M059J (cell line): ENCODE data around the gene CCNY. TPM values are rescaled to one million over a fixed set of nuclear protein-coding genes. Genes with fewer than 3 reads are reported as not detected.
A peak's percentile ranks its signal among the peaks of the same experiment; 100 is the strongest.

Source experiments
- DNase-seq: peaks from one replicate; pipeline ENCODE4 v3.0.0-alpha.2; 2012; ENCODE audit warnings: low read depth
- total RNA-seq: library from RNA; depleted of rRNA; stranded (reverse); fragments of >200 nt; shearing (Covaris generic); gene quantifications from 2 replicates; pipeline ENCODE4 v1.2.3, GENCODE V29; 2014

Gene CCNY
- total RNA-seq, 1 experiment from 2014 or later = 20.8 TPM

DNA sequence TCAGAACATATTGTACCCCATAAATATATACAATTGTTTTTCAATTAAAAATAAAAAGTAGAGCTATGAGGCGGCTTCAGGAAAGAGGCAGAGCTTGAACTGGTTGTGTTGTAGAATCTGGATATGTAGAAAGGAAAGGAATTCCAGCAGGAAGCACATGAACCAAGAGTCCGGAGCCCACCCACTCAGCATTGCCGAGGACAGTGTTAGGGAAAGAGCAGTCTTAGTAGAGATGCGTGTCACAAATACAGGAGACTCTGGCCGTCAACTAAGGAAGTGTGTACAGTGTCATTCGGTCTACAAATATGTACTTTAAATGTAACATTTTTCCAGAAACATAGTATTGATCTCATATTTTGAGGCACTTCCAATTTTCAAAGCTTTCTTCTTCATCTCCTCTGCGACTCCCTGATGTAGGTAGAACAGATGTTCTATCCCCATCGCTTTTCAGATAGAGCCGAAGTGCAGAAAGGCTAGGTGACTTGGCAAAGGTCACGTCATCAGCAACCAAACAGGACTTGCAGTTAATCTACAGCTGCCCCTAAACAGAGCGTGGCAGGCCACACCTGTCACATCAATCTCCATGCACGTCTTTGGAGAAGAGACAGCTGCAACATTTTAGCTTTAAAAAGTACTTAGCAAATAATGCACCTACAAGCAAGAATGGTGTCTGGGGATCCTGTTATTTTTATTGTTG lies 243.6 kb downstream of the CCNY start:
- DNase-seq = no peak

DNA sequence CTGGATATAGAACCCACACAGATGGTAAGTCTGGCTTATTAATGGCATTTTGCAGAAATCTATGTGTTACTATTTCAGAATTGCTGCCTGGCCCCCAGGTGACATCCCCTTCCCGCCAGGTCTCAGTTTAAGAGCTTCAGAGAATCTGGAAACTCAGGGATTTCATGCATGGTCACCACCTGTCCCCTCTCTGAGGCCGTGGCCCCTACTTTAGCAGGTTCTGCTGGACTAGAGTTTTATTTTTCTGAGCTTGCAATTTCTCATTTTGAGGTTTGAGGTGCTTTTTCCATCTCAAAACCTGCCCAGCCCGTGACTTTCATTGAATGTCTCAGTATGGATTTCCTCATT lies 244.1 kb downstream of the CCNY start:
- no peak for DNase-seq

DNA sequence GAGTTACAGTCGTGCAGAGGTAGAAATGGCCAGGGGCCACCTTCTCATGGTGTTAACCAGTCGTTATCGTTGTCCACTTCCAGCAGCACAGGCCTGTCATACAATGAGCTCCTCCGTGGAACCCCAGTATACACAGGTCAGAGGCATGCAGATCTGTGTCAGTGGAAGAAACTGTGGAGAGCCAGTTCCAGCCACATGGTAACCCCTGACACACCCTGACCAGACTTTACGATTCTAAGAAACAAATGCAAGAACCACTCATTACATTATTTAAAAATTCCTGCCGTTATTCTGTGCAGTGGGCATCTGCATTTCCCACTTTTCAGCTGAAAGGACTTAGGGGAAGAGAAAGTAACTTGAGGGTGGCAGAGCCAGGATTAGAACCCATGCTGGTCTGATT lies 245.3 kb downstream of the CCNY start:
- no peak for DNase-seq

DNA sequence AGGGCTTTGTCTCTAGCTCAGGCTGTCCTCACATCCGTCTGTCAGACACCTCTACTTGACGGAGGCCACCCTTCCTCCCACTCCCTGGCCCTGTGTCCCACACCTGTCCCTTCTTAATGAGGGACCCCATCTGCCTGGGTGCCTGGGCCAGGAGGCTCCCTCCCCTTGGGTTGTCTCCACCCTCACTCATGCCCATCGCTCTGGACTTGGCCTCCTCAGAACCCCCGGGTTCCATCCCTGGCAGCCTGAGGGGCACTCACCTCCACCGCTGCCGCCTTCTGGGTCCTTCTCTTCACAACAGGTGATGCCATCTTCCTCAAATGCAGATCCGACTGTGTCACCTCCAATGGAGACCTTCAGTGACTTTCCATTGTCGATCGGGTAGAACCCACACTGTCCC lies 248.6 kb downstream of the CCNY start:
- no peak for DNase-seq

DNA sequence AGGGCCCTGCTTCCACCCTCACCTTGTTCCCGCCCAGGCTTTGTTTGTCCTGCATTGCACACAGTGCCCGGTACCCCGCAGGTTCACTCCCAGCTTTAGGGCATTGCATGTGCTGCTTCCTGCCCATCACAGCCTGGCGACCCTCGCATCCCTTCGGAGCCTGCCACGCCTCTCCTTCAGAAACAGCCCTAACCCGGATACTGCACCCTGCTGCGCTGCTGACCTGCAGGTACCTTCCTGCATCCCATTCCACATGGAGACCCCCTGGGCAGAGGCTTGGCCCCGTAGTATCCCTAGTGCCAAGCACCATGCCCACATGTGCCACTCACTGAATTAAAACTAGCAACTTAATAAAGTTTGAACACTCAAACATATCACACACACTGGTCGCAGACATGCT lies 249.0 kb downstream of the CCNY start:
- DNase-seq = no peak

DNA sequence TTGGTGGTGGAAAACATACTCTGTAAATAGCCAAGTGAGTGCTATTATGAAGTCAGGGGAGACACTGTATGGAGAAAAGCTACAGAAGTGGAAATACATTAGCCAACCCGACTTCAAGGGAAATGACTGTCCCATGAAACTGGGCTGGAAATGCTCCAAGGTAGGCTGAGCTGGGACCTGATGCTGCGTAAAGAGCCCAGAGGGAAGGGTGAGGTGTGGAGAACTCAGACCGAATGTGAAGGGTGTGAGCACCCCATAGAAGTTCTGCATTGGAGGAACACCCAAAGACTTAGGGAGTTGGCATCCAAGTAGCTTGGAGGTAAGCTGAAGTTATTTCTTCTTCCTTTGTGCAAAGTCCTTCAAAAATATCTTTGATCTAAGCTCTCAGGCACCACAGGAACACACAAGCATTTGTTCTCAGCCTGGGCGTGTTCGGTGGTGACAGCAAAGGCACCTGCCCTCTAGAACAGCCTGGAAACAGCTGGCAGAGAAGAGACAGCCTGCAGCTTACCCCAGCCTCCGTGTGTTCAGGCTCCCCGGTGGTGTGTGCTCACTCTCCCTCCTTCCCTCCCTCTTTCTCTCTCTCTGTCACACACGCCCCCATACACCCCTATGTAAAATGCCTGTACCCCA lies 249.7 kb downstream of the CCNY start:
- no peak for DNase-seq

DNA sequence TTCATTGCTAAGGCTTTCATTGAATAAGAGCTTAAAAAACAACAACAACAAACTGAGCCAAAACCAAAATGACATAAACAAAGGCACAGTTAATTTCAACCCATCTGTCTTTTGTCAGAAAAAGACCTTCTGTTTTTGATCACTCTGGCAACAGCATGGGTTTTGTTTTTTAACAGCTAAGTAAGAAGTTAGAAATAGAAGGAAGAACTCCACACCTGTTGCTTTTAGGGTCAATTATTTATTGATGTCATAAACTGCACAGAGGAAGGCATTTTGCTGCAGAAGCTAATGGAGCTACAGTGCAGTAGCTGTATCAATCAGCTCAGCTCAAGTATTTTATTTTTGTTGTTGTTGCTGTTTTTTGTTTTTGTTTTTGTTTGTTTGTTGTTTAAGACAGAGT lies 252.5 kb downstream of the CCNY start:
- no peak for DNase-seq

DNA sequence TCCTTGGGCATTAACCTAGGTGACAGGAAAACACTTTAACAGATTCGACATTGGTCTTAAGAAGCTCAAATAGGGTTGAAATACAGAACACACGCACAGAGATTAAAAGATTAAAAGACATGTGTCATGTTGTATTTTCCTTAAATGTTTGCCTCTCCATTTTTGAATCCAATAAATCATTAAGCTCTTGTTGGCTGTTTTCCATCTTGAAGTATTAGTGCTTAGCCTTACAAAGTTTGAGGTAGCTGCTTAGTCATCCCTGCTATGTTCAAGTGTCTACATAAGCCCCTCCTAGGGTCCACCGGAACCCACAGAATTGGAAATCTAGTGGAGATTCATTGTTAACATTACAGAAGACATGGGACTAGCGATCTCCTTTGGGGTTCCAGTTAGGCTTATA lies 256.1 kb downstream of the CCNY start:
- DNase-seq = no peak

DNA sequence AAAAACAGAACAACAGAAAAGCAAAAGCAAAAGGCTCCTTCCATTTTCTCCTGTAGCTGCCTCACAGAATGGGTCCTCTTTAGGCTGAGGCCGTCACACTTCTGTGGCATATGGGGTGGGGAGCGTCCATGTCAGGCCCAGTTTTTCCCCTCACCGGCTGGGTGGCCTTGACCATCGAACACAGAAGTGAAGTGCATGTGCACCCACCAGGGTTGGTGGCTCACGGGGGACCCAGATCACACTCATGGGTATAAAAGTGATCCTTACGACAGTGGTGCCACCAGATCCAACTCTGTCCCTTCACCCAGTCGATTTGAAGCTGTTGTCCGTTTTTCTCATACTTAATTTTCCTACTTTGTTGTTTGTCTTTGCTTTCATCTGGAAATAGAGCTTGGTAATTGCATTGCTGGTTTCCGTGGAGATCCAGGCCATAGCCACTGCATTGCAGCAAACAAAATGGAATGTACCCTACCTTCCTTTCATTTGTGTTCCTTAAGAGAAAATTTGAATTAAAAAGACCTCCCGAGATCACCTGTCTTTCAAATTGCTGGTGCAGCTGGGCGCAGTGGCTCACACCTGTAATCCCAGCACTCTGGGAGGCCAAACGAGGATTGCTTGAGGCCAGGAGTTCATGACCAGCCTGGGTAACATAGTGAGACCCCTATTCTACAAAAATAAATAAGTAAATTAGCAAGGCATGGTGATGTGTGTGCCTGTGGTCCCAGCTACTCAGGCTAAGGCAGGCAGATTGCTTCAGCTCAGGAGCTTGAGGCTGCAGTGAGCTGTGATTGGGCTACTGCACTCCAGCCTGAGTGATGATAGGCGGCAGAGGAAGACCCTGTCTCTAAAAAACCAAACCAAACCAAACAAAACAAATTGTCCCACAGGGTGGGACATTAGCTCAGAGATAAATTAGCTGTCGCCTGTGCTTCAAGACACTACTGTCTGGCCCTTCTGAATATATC lies 258.1 kb downstream of the CCNY start:
- no peak for DNase-seq

DNA sequence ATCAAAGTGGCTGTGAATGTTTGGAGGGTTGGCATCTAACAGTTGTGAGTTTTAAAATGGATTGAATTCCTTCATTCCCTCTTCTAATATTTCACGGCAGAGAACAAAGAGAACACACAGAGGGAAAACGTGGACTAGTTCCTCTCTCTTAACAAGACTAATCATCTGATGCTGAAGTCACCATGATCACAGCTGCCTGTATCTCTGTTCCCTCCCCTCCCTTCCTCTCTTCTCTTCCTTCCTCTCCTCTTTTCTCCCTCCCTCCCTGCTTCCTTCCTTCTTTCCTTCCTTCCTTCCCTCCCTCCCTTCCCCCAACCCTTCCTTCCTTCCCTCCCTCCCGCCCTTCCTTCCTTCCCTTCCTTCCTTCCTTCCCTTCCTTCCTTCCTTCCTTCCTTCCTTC lies 258.8 kb downstream of the CCNY start:
- DNase-seq = no peak

DNA sequence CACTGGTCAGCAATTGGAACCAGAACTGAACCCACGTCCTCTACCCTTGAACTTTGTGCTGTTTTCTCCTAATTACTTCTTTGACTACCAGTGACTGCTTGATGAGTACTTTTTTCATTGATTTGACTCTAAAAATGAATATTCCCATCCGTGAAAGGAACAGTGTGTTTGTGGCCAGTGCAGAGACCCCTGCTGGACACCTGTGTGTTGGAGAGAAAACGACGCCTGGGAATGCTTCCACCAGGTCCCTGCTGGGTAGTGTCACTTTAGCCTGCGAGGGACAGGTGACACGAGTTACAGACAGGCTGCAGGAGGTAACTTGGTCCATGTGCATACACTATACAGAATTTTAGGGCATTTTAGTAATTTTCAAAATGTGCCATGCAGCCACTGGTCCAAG lies 262.1 kb downstream of the CCNY start:
- DNase-seq = no peak

DNA sequence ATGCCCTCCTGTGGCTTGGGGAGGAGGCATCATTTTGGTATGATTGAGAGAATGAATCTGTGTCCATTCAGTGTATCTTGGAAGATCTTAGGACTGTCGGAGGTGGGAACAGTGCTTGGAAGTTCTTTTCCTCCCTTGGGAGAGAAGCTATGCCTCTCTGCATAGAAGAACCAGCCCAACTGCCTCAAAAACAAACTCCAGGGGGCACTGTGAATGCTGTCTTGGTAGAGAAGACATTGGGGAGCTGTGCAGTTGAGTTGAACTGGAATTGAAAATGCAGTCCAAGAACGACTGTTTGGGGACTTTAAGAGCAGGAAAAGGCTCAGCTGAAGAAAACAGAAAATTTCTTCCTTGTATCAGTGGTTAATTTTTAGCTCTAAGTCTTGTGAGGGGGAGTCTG lies 263.9 kb downstream of the CCNY start:
- DNase-seq = no peak

DNA sequence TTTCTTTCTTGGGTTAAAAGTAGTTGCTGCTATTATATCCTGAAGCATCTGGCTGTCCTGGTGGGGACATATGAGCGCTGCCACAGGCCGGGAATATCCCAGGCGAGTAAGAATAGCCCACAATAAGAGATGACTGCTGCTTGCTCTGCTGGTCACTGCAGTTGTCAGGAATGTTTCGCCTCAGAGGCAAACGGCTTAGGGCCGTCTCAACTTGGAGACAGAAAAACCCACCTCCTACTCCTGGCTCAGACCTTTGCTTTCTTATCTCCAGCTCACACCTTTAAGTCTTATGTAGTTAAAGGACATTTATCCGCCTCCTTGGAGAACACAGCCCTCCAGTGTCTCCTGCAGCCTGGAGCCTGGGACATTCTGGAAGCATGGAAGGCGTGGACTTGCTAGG lies 268.9 kb downstream of the CCNY start, which contains the start of gene GJD4:
Gene GJD4 (plus strand): TSS at position 151 of the 400 bp plus-strand sequence. CDS start 227 bp downstream, at position 378.
- DNase-seq = no peak

DNA sequence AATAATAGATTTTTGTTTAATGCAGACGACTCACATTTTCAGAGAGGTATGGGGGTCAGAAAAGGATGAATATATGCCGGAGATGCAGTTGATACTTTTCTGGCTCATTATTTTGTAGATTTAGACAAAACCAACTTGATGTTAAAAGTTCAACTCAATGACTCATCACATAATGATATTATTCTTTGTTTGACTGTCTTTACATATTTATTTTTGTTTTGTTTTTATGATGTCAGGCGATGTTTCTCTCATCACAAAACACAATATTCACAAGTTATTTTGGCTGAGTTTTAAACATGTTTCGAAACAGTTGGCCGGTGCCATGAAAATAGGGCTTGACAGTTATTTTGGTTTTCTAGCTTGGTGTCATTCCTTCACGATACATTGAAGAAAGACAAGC lies 270.1 kb downstream of the CCNY start:
- DNase-seq = peak; percentile 24

DNA sequence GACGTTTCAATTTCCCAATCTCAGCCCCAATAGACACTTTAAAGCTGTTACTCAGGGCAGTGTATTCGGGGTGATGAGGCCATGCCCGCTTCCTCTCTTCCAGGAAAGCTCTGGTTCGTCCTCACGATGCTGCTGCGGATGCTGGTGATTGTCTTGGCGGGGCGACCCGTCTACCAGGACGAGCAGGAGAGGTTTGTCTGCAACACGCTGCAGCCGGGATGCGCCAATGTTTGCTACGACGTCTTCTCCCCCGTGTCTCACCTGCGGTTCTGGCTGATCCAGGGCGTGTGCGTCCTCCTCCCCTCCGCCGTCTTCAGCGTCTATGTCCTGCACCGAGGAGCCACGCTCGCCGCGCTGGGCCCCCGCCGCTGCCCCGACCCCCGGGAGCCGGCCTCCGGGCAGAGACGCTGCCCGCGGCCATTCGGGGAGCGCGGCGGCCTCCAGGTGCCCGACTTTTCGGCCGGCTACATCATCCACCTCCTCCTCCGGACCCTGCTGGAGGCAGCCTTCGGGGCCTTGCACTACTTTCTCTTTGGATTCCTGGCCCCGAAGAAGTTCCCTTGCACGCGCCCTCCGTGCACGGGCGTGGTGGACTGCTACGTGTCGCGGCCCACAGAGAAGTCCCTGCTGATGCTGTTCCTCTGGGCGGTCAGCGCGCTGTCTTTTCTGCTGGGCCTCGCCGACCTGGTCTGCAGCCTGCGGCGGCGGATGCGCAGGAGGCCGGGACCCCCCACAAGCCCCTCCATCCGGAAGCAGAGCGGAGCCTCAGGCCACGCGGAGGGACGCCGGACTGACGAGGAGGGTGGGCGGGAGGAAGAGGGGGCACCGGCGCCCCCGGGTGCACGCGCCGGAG lies 271.4 kb downstream of the CCNY start:
- DNase-seq = no peak

DNA sequence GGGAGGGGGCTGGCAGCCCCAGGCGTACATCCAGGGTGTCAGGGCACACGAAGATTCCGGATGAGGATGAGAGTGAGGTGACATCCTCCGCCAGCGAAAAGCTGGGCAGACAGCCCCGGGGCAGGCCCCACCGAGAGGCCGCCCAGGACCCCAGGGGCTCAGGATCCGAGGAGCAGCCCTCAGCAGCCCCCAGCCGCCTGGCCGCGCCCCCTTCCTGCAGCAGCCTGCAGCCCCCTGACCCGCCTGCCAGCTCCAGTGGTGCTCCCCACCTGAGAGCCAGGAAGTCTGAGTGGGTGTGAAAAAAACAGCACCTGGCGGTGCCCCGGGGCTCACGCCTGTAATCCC lies 272.0 kb downstream of the CCNY start:
- DNase-seq = no peak

DNA sequence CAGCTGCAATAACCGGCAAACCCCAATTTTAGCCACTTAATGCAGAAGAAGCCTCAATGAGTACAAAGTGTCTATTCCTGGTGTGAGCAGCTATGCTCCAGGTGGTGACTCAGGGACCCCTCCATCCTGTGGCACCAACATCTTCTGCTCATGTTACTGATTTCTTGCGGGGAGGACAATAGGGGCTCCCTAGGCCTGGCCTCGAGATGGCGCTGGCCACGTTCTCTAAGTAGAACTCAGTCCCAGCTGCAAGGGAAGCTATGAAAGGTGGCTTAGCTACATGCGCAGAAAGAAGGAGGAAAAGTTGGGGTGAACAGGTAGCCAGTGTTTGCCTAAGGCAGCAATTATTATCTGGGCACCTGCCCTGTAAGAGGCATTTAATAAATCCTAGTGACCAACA lies 275.4 kb downstream of the CCNY start:
- DNase-seq = no peak

DNA sequence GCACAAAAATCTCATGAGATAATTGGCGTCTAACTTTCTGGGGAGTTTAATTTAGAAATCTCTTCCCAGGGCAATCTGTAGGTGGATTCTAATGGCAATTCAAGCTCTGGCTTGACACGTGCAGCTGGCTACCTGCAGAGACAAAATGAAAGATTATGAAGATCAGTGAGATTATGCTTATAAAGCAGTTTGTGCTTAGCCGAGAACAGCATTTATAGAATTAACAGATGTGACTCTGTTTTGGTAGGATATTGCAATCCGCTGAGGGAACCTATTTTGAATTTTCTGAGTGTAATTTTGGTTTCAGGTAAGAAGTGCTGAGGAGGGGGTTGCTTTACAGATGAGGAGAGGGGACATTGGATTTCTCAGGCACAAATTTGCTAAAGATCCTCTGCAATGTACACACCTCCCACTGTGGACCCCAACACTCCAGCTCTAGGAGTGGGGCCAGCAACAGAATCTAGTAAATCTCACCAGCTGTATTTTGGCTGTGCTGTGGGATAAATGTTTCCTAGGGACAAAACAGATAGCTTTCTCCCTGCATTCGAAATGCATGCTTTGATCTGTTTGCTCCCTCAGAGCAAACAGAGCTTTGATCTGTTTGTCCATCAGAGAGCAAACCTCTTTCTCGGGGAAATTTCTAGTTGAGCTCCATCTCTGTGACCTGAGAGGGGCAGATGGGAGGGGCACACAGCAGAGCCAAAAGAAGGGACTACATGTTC lies 276.2 kb downstream of the CCNY start:
- DNase-seq = no peak

DNA sequence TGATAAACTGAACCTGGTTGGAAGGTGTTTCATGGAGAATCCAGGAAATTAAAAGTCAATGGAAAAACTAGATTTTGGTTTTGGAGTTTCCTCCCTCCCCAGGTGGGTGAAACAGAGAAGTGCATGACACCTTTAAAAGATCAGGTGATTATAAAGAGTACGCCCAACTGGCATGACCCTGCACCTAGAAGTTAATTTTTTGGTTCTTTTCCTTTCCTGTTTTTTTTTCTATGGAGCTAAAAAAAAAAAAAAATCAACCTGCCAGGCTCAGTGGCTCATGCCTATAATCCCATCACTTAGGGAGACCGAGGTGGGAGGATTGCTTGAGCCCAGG lies 276.8 kb downstream of the CCNY start:
- no peak for DNase-seq

DNA sequence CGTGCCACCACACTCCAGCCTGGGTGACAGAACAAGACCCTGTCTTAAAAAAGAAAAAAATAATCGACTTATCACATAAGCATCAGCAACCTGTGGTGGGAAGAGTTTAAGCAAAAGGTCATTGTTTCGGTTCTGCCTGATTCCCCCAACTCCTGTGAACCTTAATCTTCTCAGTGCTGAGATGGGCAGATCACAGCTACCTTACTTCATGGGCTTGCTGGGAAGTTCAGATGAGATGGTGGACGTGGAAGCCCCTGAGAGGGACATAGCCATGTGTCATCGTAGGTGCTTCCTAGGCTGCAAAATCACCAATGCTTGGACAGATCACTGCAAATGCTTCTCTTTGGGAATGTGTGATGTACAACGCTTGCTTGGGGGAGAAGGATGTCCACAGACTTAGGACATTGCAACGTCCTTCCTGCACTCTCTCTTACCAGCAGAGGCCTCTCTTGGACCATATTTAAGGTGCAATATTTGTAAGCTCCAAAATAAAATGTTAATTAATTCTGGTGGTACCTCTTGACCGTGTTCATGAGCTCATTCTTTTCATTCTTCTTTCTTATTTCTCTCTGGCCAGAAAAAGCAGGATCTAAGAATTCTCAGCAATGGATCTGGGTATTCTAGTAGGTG lies 277.4 kb downstream of the CCNY start:
- DNase-seq = peak; percentile 36

DNA sequence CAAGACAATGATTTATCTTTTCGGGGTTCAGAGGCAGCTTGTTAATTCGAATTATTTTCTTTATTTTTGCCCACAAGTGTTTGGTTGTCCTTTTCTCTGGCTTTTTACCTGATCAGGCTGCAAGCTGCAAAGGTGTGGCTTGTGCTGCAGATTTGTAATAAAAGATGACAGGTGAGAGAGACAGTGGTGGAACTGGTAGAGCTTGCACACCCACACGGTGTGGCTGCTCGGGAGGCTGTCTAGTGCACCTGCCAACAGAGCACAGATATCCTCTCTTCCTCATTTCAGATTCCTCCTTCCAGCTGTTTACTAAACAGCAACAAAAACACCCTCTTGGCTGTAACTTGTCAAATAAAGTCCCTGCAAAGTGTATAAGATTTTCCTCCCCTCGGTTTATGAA lies 278.0 kb downstream of the CCNY start:
- no peak for DNase-seq
